SK-N-SH (cell line): Measurements from ENCODE around the gene ZNF277. TPM values are rescaled to one million over a fixed set of nuclear protein-coding genes. Genes with fewer than 3 reads are reported as not detected.

ENCODE experiments used
- CTCF ChIA-PET: fragments of 300-600, 350-600 bp; formaldehyde crosslinking; extraction: SDS; loops from one replicate; lab custom pipeline; 2021; lab: Yijun Ruan, JAX
- POLR2A ChIA-PET: fragments of 350-600 bp; sonication (Branson Sonifier 250); formaldehyde crosslinking; extraction: SDS; loops from one replicate; lab custom pipeline; 2020; ENCODE audit warnings: antibody characterized with exemption, inconsistent platforms; lab: Yijun Ruan, JAX
- DNase-seq: peaks from one replicate; pipeline ENCODE4 v3.0.0; 2012
- H2AFZ ChIP-seq: fragments of 200-600 bp; sonication (generic); 2 replicates; pipeline ENCODE4 v1.8.1; 2016; ENCODE audit warnings: antibody characterized with exemption, mild to moderate bottlenecking, low read depth
- H3F3A ChIP-seq: fragments of 200-600 bp; sonication (generic); replicated peaks from 2 replicates; pipeline ENCODE3; 2016; ENCODE audit warnings: antibody characterized with exemption, mild to moderate bottlenecking; ENCODE audit not compliant: insufficient read depth
- H3K27ac ChIP-seq, 2 experiments: fragments of 200-500 bp in 1 of 2; fragments of 200-600 bp in 1 of 2; sonication (Bioruptor generic) in 1 of 2; sonication (generic), shearing (Covaris generic) in 1 of 2; 2 replicates each; pipeline versions ENCODE4 v1.5.1 to v1.6.1; 2014 to 2016; ENCODE audit warnings: low read depth in 2 of 2, inconsistent platforms in 1 of 2, low read length in 1 of 2, mild to moderate bottlenecking in 1 of 2, mixed read lengths in 1 of 2
- H3K27me3 ChIP-seq: fragments of 200-600 bp; sonication (generic), shearing (Covaris generic); 2 replicates; pipeline ENCODE4 v1.6.1; 2016; ENCODE audit warnings: mixed run types; ENCODE audit not compliant: insufficient read depth
- H3K36me3 ChIP-seq, 2 experiments: fragments of 200-500 bp in 1 of 2; fragments of 200-600 bp in 1 of 2; sonication (Bioruptor generic) in 1 of 2; sonication (generic) in 1 of 2; replicated peaks in 1 of 2; 2 replicates each; pipeline versions ENCODE3 to v1.5.1; 2014 to 2016; ENCODE audit warnings: low read length in 1 of 2, mild to moderate bottlenecking in 1 of 2; ENCODE audit not compliant: insufficient read depth in 2 of 2, control insufficient read depth in 1 of 2
- H3K4me1 ChIP-seq, 2 experiments: fragments of 200-500 bp in 1 of 2; fragments of 200-600 bp in 1 of 2; sonication (Bioruptor generic) in 1 of 2; sonication (generic), shearing (Covaris generic) in 1 of 2; 2 replicates each; pipeline versions ENCODE4 v1.5.1 to v1.6.1; 2014 to 2016; ENCODE audit warnings: low read depth in 1 of 2, low read length in 1 of 2, mixed run types in 1 of 2; ENCODE audit not compliant: insufficient read depth in 2 of 2, control insufficient read depth in 1 of 2
- H3K4me2 ChIP-seq: fragments of 200-600 bp; sonication (generic), shearing (Covaris generic); 2 replicates; pipeline ENCODE4 v1.6.1; 2017; ENCODE audit warnings: mixed run types
- H3K4me3 ChIP-seq, 2 experiments: fragments of 200-500 bp in 1 of 2; fragments of 200-600 bp in 1 of 2; sonication (Bioruptor generic) in 1 of 2; sonication (generic), shearing (Covaris generic) in 1 of 2; 2 replicates each; pipeline versions ENCODE4 v1.5.1 to v1.8.1; 2014 to 2016; ENCODE audit warnings: low read depth in 2 of 2, inconsistent platforms in 1 of 2, low read length in 1 of 2, mild to moderate bottlenecking in 1 of 2, mixed read lengths in 1 of 2, moderate library complexity in 1 of 2
- H3K79me2 ChIP-seq: fragments of 200-600 bp; sonication (generic); 2 replicates; pipeline ENCODE4 v1.8.1; 2017; ENCODE audit warnings: mild to moderate bottlenecking; ENCODE audit not compliant: insufficient read depth
- H3K9ac ChIP-seq: fragments of 200-600 bp; sonication (generic); 2 replicates; pipeline ENCODE4 v1.6.1; 2017; ENCODE audit warnings: mixed run types
- H3K9me2 ChIP-seq: fragments of 200-600 bp; sonication (generic); 2 replicates; pipeline ENCODE4 v1.6.1; 2017; ENCODE audit warnings: mixed run types
- H3K9me3 ChIP-seq: fragments of 200-600 bp; sonication (generic); 2 replicates; pipeline ENCODE4 v1.6.1; 2017; ENCODE audit warnings: mixed run types, mild to moderate bottlenecking, moderate library complexity
- H4K20me1 ChIP-seq: fragments of 200-600 bp; sonication (generic); 2 replicates; pipeline ENCODE4 v1.6.1; 2017; ENCODE audit warnings: mild to moderate bottlenecking, mixed run types; ENCODE audit not compliant: insufficient read depth
- CTCF ChIP-seq: fragments of 200-600 bp; sonication (generic); IDR thresholded peaks from 2 replicates; pipeline ENCODE4 v1.6.1; 2017; ENCODE audit warnings: antibody characterized with exemption, mild to moderate bottlenecking, moderate library complexity
- ELF1 ChIP-seq: IDR thresholded peaks from 2 replicates; pipeline ENCODE4 v1.4.0; 2012
- FOSL2 ChIP-seq: IDR thresholded peaks from 2 replicates; pipeline ENCODE4 v1.4.0; 2012; ENCODE audit warnings: low read depth, mild to moderate bottlenecking, moderate library complexity, borderline replicate concordance
- FOXJ3 ChIP-seq: sonication (generic); formaldehyde crosslinking; IDR thresholded peaks from 2 replicates; pipeline ENCODE4 v1.5.1; 2020; ENCODE audit warnings: mild to moderate bottlenecking, missing genetic modification reagents
- GABPA ChIP-seq: IDR thresholded peaks from 2 replicates; pipeline ENCODE4 v1.4.0; 2012; ENCODE audit warnings: low read depth, mild to moderate bottlenecking
- IRF3 ChIP-seq: fragments of 150-350 bp; IDR thresholded peaks from 2 replicates; pipeline ENCODE4 v1.6.1; 2016; ENCODE audit warnings: mild to moderate bottlenecking, low read depth, low read length
- JUND ChIP-seq: IDR thresholded peaks from 2 replicates; pipeline ENCODE4 v1.4.0; 2012
- MEF2A ChIP-seq: IDR thresholded peaks from 2 replicates; pipeline ENCODE4 v1.4.0; 2012; ENCODE audit warnings: low read depth, borderline replicate concordance
- NFIC ChIP-seq: IDR thresholded peaks from 2 replicates; pipeline ENCODE4 v1.4.0; 2012; ENCODE audit warnings: borderline replicate concordance
- PBX3 ChIP-seq: IDR thresholded peaks from 2 replicates; pipeline ENCODE4; 2012
- RAD21 ChIP-seq: IDR thresholded peaks from 2 replicates; pipeline ENCODE4 v1.6.1; 2012; ENCODE audit warnings: mild to moderate bottlenecking, low read length
- REST ChIP-seq: IDR thresholded peaks from 2 replicates; pipeline ENCODE4 v1.6.1; 2012; ENCODE audit warnings: mild to moderate bottlenecking, low read depth, low read length, moderate library complexity
- SMC3 ChIP-seq: IDR thresholded peaks from 2 replicates; pipeline ENCODE4 v1.6.1; 2012; ENCODE audit warnings: low read depth, low read length, improper control_type of control experiment
- TCF12 ChIP-seq: IDR thresholded peaks from 2 replicates; pipeline ENCODE4 v1.4.0; 2012
- YY1 ChIP-seq: IDR thresholded peaks from 2 replicates; pipeline ENCODE4 v1.4.0; 2012; ENCODE audit warnings: low read depth, mild to moderate bottlenecking
- ZBTB33 ChIP-seq: IDR thresholded peaks from 2 replicates; pipeline ENCODE4 v1.4.0; 2012; ENCODE audit warnings: low read depth, borderline replicate concordance
- WGBS: methylation state at CpG from one replicate; pipeline ENCODE4 v1.1.6; 2017; ENCODE audit warnings: low lambda C conversion rate; 5-methylcytosine and 5-hydroxymethylcytosine counted together
- polyA plus RNA-seq, 3 experiments: library from polyadenylated mRNA; depleted of rRNA; stranded (reverse); fragments of >200 nt; gene quantifications; 2 replicates each; pipeline ENCODE4 v1.2.3, GENCODE V29; 2012

ZNF277 gene
- polyA plus RNA-seq, 1 of the 3 experiments (the other 2 are of a cell fraction), result 11.5 TPM

GRCh38 chr7:112383671-112384417, 177.3 kb downstream of the ZNF277 start:
- no peaks in the 10 kb centered on the region for H3K27me3 ChIP-seq
- no peaks in the 10 kb centered on the region for H3K9me3 ChIP-seq
- H4K20me1 ChIP-seq, result no peaks in the 10 kb centered on the region
- no peaks in the 10 kb centered on the region for H3F3A ChIP-seq
- no peaks in the 10 kb centered on the region for H3K79me2 ChIP-seq
- H3K4me1 ChIP-seq, result no peaks in the 10 kb centered on the region
- no peak overlapping the region for H2AFZ ChIP-seq
- H3K4me3 ChIP-seq, result no peak overlapping the region
- no peaks in the 10 kb centered on the region for H3K36me3 ChIP-seq
- no peaks in the 10 kb centered on the region for H3K9me2 ChIP-seq
- no peak overlapping the region for H3K4me2 ChIP-seq
- ChIA-PET POLR2A (no interaction called here), CTCF (interaction anchor here (0.9 to 2.1 kb wide), 5 partner anchors 13 to 620 kb away, joined by 3 to 9 read pairs (median 3); no protein-coding TSS in a partner anchor)
- no peak overlapping the region for H3K27ac ChIP-seq
- TF ChIP-seq ELF1 (no peak), CTCF (peak; percentile 36), SMC3 (peak; percentile 44), IRF3 (no peak), RAD21 (peak; percentile 64)
- no peak overlapping the region for H3K9ac ChIP-seq
- WGBS, result 78% methylated on average over 11 of the region's 11 CpGs
- no peak for DNase-seq

- Histone ChIP-seq H2AFZ (no peak overlapping the region), H3K36me3 (no peaks in the 10 kb centered on the region), H3K9me2 (no peaks in the 10 kb centered on the region), H3K27me3 (no peaks in the 10 kb centered on the region), H3K9ac (no peak overlapping the region), H3K4me2 (no peak overlapping the region), H3K27ac (no peak overlapping the region), H4K20me1 (no peaks in the 10 kb centered on the region), H3K79me2 (no peaks in the 10 kb centered on the region), H3K9me3 (no peaks in the 10 kb centered on the region), H3K4me3 (no peak overlapping the region), H3F3A (peaks cover 3% of the 10 kb centered on the region), H3K4me1 (no peaks in the 10 kb centered on the region)
- CTCF ChIA-PET, result interaction anchor here (1.0 to 2.1 kb wide), 3 partner anchors 11 to 622 kb away, joined by 3 to 9 read pairs (median 3); no protein-coding TSS in a partner anchor
- 77% methylated on average over 3 of the region's 3 CpGs for WGBS
- POLR2A ChIA-PET, result no interaction called here
- DNase-seq, result no peak
- TF ChIP-seq ZBTB33 (no peak), MEF2A (no peak), FOSL2 (no peak), NFIC (no peak), JUND (no peak), FOXJ3 (CRISPR knock-in tag) (no peak), PBX3 (no peak), ELF1 (no peak), REST (no peak), YY1 (no peak), TCF12 (no peak), GABPA (no peak), IRF3 (no peak)
Observed at GRCh38 chr7:112385516-112385915, 179.0 kb downstream of the ZNF277 start.
